GM18861 (cell line): ENCODE results near the gene ZNF219.

ENCODE experiments used
- ATAC-seq: cut with Tn5 transposase; IDR thresholded peaks from one replicate; pipeline ENCODE4 v1.9.1; 2021; ENCODE audit not compliant: unreplicated experiment

Gene ZNF219

DNA sequence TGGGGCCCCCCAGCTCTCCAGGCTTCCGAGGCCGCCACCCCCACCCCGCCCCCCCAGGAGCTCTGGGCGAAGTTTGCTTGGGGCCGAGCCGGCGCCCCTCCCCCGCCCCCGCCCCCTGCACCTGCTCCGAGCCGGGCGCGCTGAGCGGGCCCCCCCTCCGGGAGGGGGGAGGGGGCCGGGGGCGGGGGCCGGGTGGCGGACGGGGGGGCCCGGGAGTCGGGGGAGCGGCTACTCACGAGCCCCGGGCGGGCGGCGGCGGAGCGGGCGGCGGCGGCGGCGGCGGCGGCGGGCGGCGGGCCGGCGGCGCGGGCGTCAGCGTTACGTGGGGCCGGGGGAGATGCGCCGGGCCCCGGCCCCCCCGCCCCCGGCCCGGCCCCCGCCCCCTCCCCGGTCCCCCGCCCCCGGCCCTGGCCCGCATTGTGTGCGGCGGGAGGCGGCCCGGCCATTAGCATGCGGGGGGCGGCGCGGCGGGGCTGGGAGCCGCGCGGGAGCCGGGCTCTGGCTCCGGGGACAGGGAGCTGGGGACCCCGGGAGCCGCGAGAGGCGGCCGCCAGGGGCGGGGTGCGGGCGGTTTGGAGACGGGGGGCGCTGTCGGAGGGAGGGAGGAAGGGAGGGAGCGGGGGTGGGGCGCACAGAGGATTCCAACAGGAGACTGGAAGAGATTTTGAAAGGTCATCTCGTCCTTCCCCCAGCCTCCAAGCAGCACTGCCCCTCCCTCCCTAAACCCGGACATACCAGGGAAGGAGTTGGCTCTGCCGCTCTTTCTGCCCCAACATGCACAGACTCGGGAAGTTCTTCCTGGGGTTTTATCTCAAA is at the start of gene ZNF219:
Gene ZNF219, minus strand, starts transcription at position 580 of the 816 bp plus-strand sequence. CDS start 5,064 bp downstream, outside the sequence.
- ATAC-seq: no peak

DNA sequence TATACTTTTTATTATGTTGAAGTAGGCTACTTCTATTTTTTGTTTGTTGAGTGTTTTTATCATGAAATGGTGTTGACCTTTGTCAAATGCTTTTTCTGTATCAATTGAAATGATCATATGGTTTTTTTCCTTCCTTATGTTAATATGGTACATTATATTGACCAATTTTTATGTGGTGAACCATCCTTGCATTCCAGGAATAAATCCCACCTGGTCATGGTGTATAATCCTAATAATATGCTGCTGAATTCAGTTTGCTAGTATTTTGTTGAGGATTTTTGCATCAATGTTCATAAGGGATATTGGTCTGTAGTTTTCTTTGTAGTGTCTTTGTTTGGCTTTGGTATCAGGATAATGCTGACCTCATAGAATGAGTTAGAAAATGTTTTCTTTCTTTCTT is 47.0 kb upstream of the ZNF219 start:
- no peak for ATAC-seq

DNA sequence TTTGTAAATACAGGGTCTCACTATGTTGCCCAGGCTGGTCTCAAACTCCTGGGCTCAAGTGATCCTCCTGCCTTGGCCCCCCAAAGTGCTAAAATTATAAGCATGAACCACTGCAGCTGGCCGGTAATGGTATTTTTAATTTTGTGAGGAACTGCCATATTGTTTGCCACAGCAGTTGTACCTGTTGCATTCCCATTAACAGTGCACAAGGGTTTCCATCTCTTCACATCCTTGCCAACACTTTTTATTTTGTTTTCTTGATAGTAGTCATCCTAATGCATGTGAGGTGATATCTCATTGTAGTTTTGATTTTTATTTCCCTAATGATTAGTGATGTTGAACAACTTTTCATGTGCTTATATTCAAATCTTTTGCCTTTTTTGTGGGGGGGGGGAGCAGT is 43.9 kb upstream of the ZNF219 start:
- no peak for ATAC-seq

DNA sequence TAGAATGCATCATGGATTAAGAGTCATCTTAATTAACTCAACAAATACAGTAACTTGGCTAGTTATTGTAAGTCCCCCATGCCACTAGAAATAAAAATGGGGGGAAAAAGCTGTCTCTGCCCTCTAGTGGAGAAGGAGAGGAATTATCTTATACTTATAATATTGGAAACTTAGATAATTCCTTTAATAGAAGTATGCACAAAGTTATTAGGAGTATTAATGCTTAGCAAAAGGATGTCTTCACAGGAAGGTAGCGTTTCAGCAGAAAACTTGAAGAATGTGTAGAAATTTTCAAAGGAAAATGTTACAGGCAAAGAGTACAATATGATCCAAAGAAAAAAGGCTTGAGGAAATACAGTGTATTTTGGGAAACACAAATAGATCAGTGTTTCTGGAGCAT is 37.6 kb upstream of the ZNF219 start:
- ATAC-seq: no peak

DNA sequence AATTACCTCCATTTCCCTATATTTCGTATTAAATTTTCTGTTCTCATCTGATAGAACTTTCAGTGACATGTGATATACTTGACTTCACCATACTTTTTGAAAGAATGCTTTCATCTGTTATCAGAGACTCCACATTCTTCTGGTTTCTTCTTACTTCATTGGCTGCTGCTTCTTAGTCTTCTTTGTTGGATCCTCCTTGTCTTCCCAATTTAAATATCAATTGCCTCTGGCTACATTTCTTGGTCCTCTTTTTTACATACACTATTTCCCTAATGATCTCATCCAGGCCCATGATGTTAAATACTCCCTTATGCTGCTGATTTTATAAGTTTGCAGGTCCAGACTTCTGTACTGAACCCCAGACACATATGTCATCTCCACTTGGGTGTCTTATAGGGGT is 35.4 kb upstream of the ZNF219 start:
- ATAC-seq: no peak

DNA sequence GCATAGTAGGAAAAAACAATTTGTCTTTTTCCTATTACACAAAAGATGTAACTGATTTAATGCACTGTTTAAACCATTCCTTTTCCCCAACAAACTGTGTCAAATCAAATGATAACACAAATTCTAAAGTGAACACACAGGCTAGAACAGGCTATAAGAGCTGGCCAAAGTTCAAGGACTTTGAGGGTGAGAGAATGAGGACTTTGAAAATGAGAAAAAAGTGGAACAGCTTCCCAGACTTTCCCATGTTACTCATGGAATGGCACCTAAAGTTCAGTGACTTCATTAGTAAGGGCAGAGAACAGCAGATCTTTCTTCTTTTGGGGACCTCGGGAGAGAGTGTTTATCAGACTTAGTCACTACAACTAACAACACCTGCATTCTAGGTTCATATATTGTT is 25.0 kb upstream of the ZNF219 start:
- ATAC-seq: no peak

DNA sequence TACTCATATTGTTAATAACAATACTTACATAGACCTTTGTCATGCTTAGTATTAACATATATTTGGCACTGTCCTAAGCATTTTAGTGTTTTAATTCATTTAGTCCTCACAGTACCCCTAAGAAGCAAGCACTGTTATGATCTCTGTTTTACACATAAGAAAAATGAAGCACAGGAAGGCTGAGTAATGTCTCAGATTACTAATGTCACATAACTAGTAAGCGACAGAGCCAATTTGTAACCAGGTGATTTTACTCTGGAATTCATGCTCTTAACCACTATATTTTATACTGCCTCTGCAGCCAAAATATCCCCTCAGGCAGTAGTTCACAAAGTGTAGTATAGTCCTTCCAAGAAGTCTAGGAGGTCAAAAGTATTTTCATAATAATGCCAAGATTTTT is 22.7 kb upstream of the ZNF219 start:
- no peak for ATAC-seq

DNA sequence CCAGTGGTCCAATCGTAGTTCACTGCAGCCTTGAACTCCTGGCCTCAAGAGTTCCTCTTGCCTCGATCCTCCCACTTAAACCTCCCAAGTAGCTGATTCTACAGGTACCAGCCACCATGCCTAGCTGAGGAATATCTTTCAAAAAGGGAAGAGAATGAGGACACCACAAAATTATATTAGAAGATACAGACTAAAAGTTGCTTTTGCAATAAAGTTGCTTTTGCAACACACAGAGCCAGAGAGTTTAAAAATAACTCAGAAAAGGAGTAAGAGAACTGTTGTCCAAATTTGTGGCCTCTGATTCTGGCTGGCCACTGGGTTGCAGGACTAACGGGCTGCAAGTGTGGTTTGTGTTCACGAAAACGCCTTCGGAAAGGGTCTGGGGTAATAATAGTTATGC is 22.2 kb upstream of the ZNF219 start:
- no peak for ATAC-seq

DNA sequence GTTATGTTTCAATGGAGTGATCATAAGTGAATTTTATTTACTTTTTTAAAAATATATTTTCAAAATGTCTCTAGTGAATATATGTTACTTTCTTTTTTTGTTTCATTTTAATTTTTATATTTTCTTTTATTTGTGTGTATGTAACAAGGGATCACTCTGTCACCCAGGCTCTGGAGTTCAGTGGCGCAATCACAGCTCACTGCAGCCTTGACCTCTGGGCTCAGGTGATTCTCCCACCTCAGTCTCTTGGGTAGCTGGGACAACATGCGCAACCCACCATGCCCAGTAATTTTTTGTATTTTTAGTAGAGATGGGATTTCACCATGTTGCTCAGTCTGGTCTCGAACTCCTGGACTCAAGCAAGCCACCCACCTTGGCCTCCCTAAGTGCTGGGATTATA is 20.5 kb upstream of the ZNF219 start:
- ATAC-seq: no peak

DNA sequence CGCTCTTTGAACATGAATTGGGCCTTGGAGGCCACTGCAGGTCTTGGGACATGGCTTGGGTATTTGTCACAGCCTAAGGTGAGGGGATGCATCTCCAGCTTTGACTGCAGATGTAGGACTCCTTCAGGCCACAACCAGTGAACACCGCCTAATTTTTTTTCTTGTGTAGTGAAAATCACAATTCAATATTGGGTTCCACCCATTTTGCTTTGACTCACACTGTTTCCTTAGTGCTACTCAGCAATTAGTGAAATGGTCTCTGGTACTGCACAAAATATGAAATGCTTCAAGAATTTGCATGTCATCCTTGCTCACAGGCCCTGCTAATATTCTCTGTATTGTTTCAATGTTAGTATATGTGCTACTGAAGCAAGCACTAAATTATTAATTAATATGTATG is 14.9 kb upstream of the ZNF219 start:
- ATAC-seq: no peak

DNA sequence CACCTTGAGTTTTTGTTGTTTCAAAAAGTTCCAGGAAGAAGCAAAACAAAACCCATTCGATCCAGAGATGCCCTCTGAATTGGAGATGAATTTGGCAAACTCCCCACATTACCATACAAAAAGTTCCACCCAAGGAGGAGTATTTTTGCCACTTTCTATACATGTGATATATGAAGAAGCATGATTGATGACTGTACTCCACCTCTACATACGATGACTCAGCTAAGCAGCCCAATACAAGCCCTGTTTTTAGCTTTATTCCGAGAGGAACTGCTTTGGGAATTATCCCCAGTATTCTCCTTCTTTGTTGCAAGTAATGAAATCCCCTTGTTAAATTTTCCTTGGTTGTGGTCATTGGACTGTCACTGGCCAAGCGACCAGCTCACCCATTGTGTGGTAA is 13.8 kb upstream of the ZNF219 start:
- no peak for ATAC-seq

DNA sequence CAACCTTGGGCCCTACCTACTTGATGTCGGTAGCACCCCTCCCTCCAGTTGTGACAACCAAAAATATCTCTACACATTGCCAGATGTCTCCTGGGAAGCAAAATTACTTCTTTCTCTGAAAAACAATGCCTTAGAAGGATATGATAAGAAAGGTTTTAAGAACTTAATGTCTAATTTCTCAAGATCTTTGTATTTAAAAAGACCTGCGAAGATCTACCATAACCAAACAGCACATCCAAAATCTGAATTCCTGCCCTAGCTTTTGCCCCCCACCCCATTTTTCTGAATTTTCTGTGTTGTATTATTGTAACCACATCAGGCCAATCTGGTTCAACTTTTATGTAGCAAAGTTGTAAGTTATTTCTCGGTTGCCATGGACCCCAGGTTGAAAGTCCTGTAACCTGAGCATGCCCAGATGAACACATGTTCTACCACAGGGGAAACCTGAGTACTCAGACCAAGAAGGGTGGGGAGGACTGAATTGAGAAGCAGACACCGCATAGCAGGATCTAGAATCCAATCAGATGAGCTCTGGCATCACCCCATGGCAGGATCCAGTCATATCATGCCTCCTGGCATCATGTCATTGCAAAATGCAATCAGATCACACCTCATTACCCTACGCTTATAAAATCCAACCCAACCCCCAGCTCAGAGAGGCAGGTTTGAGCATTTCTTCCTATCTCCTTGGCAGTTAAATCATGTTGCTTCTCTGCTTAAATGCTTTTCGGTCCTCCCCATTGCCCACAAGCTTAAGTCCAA is 11.1 kb upstream of the ZNF219 start:
- no peak for ATAC-seq

DNA sequence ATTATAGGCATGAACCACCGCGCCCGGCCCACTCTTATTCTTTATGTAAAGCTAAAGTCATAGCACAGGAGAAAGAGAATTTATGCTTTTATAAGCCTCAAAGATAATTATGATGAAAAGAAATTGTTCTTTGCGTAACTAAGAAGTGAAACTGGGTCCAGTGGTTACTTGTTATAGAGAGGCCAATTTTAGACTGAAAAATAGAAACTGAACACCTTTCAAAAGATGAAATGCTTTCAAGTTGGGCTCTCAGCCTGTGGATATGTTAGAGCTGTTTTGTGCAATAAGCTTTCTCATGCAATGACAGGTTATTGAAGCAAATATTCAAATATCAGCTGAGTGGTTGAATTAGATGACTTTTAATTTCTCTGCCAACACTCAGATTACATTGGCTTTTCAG is 10.3 kb upstream of the ZNF219 start:
- no peak for ATAC-seq

DNA sequence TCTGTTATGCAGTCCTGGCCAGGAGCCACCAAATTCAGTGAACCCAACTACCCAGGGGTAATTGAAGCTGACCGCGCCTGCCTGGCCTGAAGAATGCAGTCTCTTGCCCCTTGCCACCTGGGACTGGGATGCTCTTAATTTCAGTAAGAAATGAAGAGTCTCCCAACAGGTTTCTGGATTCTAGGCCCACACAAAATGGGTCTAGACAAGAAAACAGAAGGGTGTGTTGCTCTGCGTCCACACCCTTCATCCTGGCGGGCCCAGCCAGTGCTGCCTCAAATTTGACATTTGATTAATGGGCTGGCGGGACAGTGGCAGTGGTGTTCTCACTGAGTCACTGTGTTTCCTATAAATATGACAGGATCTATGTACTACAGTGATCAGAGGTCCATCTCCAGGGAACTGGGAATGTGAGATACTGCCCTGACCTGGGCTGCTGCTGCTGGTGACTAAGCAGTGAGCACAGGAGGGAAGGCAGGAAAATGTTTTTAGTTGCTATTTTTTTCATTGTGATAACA is 8.9 kb upstream of the ZNF219 start:
- no peak for ATAC-seq

DNA sequence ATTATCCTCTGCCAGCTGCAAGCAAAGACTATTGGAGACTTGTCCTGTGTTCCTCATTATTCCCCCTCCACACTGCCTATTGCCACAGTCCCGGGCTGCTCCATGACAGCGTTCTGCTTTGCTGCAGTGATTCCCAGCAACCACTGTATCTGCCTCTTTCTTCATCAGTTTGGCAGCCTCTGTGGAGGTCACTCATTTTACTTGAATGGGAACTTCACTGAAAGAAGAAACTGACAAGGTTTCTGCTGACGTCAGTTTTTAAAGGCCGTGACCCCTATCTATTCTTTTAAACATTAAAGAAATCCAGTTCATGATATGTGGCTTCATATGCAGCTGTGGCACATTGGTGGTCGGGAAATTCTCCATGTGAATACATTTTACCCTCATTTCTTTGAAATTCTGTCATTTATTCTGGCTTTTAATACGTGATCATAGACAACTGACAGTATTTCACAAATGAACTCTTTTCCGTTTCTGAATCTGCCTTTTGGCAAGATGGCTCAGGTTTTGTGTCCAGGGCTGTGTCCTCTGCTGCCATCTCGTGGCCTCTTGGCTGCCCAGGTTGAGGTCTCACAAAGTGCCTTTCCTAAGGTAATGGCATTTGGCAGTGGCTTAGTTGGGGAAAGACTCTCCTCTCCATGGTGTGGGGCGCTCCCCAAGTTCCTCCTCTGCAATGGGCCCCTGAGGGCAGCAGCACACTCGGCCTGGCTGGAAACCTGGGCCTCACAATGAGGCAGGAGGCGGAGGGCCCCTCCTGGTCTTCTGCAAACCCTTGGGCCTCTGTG is 8.2 kb upstream of the ZNF219 start:
- ATAC-seq: no peak

DNA sequence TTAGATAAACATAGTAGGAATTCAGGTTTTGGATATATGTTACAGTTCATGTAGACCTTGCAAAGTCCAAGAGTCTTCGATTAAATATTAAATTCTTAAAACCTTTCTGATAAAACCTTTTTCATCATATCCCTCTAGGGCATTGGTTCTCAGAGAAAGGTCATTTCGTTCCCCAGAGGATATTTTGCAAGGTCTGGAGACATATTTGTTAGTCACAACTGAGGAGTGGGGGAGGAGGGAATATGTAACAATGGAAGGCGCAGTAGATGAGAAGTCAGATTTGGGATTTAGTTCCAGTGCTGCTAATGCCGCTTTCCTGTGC is 7.7 kb upstream of the ZNF219 start:
- no peak for ATAC-seq

DNA sequence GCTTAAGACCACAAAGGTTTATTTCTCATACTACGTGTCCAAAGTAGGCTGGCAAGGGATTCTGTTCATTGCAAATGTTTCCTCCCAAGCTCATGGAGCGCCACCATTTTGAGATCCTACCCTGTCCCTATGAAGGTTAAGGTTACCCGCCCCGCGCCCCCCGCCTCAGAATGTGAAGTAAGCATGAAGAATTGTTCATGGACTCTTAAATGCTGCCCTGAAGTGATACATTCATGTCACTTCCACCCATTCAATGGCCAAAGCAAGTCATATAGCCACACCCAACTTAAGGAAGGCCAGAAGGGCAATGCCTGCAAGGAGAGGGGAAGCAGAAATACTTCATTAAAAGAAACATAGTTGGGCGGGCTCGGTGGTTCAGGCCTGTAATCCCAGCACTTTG is 6.6 kb upstream of the ZNF219 start:
- ATAC-seq: no peak

DNA sequence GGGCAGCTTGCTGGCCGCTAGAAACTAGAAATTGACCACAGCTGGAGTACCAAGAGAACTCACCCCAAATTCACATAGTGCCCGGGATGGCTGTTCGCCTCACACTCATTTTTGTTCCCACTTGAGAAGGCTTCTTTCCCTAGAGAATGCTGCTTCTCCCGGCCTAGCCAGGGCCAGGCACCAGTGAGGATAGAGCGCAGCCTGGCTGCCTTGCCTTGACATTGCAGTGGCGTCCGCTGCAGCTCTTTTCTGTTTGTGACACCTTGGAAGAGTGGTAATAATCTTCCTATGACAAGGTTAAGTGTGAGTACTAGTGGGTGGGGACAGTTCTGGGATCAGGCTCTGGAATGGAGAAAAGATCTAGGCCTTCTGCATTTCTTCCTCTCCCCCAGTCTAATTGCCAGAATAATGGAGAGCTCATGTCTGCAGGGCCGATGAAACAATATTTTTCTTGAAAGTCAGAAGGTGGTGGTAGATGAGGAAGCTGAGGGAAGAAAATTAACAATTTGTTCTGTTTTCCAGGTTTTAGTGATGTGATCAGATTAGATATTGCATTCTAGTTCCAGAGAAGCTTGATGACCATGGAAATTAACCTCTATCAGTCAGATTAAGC is 6.1 kb upstream of the ZNF219 start:
- ATAC-seq: peak; percentile 35

DNA sequence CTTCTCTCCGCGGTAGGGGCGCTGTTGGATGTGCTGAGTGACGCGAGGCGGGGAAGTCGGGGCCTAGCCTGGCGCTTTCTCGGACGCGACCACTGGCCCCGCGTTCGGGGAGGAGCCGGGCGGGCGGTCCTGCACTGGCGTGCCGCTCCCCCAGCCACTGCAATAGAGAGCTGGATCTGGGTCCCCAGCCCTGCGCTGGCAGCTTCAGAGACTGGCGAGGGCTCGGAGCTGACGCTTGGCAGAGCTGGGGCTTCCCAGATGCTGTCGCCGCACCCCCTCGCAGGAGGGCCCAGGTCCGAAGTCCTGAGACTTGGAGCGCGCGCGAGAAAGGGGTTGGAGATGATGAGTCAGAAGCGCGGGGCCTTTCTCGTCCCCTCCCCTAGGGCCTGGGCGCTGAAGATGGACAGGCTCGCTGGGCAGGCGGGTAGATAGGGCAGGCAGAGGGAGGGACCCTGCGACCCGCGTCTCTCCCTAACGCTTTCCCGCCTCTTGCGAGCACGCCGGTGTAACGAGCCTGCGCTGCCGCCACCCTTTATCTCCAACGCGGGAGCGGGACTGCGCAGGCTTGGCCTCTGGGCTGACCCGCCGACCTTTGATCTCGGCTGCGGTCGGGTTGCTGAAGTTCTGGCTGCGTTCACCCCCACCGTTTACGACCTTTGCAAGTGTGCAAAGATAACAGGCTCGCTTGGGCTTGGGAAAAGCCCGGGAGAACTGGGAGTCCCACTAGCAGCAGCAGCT is 5.4 kb upstream of the ZNF219 start:
- peak; percentile 79 for ATAC-seq

DNA sequence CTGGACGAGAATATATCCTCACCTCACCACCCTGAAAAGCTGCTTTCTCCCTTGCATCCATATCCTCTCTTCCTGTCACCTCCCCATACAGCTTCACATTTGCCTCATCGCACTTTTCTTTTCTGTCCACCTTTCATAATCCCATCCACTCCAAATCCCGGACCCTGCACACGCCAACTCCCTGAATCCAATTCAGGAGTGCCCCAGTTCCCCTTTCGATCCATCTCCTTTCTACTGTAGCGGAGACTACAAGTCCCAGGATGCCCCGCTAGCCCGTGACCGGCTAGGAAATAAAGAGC is 4.9 kb upstream of the ZNF219 start:
- no peak for ATAC-seq
